H9 (cell line): ENCODE results near the gene RNF213. TPM values are rescaled to one million over a fixed set of nuclear protein-coding genes. Genes with fewer than 3 reads are reported as not detected.

Experiments used
- DNase-seq: peaks from one replicate; pipeline ENCODE4 v3.0.0-alpha.2; 2017
- H2AFZ ChIP-seq: one replicate; pipeline ENCODE4 v1.6.1; 2013; ENCODE audit warnings: mild to moderate bottlenecking, low read length, control low read depth, moderate library complexity
- H2AK5ac ChIP-seq: 2 replicates; pipeline ENCODE4 v1.6.1; 2013; ENCODE audit warnings: low read length, control low read depth, mixed read lengths; ENCODE audit not compliant: insufficient read length
- H2BK120ac ChIP-seq: one replicate; pipeline ENCODE4 v1.6.1; 2013; ENCODE audit warnings: low read depth, mild to moderate bottlenecking, low read length, control low read depth, inconsistent platforms; ENCODE audit not compliant: poor library complexity, severe bottlenecking
- H2BK12ac ChIP-seq: 2 replicates; pipeline ENCODE4 v1.6.1; 2013; ENCODE audit warnings: low read length, control low read depth, mixed read lengths, low read depth; ENCODE audit not compliant: insufficient read length
- H2BK15ac ChIP-seq: 2 replicates; pipeline ENCODE4 v1.6.1; 2013; ENCODE audit warnings: low read depth, low read length, control low read depth
- H2BK20ac ChIP-seq: one replicate; pipeline ENCODE4 v1.6.1; 2013; ENCODE audit warnings: low read depth, mild to moderate bottlenecking, low read length, control low read depth, inconsistent platforms; ENCODE audit not compliant: poor library complexity, severe bottlenecking
- H2BK5ac ChIP-seq: 2 replicates; pipeline ENCODE4 v1.6.1; 2013; ENCODE audit warnings: low read length, control low read depth, mixed read lengths; ENCODE audit not compliant: insufficient read length
- H3K14ac ChIP-seq: 2 replicates; pipeline ENCODE4 v1.6.1; 2013; ENCODE audit warnings: low read length, control low read depth; ENCODE audit not compliant: insufficient read depth
- H3K18ac ChIP-seq: 2 replicates; pipeline ENCODE4 v1.6.1; 2013; ENCODE audit warnings: low read depth, mild to moderate bottlenecking, mixed read lengths, low read length, control low read depth; ENCODE audit not compliant: insufficient read length
- H3K23ac ChIP-seq: 2 replicates; pipeline ENCODE4 v1.6.1; 2013; ENCODE audit warnings: low read length, control low read depth, mixed read lengths, low read depth; ENCODE audit not compliant: insufficient read length
- H3K23me2 ChIP-seq: 2 replicates; pipeline ENCODE4 v1.6.1; 2013; ENCODE audit warnings: low read depth, mild to moderate bottlenecking, mixed read lengths, low read length, control low read depth; ENCODE audit not compliant: insufficient read length, poor library complexity, severe bottlenecking
- H3K27ac ChIP-seq: 2 replicates; pipeline ENCODE4 v1.5.1; 2013; ENCODE audit warnings: low read length, control low read depth, mixed read lengths, low read depth; ENCODE audit not compliant: insufficient read length
- H3K27me3 ChIP-seq: 2 replicates; pipeline ENCODE4 v1.6.1; 2013; ENCODE audit warnings: low read length, control low read depth, inconsistent platforms; ENCODE audit not compliant: insufficient read depth
- H3K4ac ChIP-seq: 2 replicates; pipeline ENCODE4 v1.6.1; 2013; ENCODE audit warnings: low read depth, mild to moderate bottlenecking, control low read depth, inconsistent platforms, low read length, moderate library complexity
- H3K4me1 ChIP-seq: 2 replicates; pipeline ENCODE4 v1.6.1; 2013; ENCODE audit warnings: low read length, control low read depth, inconsistent platforms; ENCODE audit not compliant: insufficient read depth
- H3K4me2 ChIP-seq: 2 replicates; pipeline ENCODE4 v1.6.1; 2013; ENCODE audit warnings: low read length, control low read depth, mixed read lengths; ENCODE audit not compliant: insufficient read length, insufficient read depth
- H3K56ac ChIP-seq: 2 replicates; pipeline ENCODE4 v1.6.1; 2013; ENCODE audit warnings: low read depth, mild to moderate bottlenecking, mixed read lengths, low read length, control low read depth; ENCODE audit not compliant: insufficient read length
- H3K79me1 ChIP-seq: 2 replicates; pipeline ENCODE4 v1.6.1; 2013; ENCODE audit warnings: low read depth, mild to moderate bottlenecking, moderate library complexity, low read length, control low read depth, inconsistent platforms; ENCODE audit not compliant: insufficient read depth, poor library complexity, severe bottlenecking
- H3K79me2 ChIP-seq: 2 replicates; pipeline ENCODE4 v1.6.1; 2013; ENCODE audit warnings: low read length, control low read depth, inconsistent platforms; ENCODE audit not compliant: insufficient read depth
- H3K9ac ChIP-seq: 2 replicates; pipeline ENCODE4 v1.6.1; 2013; ENCODE audit warnings: low read length, control low read depth, mixed read lengths; ENCODE audit not compliant: insufficient read length; ENCODE audit errors: extremely low read depth
- H3K9me3 ChIP-seq: one replicate; pipeline ENCODE4 v1.6.1; 2013; ENCODE audit warnings: low read depth, low read length, inconsistent platforms; ENCODE audit not compliant: control insufficient read depth
- H3T11ph ChIP-seq: one replicate; pipeline ENCODE4 v1.6.1; 2013; ENCODE audit warnings: mild to moderate bottlenecking, low read length, control low read depth, inconsistent platforms
- H4K20me1 ChIP-seq: one replicate; pipeline ENCODE4 v1.6.1; 2013; ENCODE audit not compliant: control insufficient read depth, insufficient read length, insufficient read depth
- H4K5ac ChIP-seq: 2 replicates; pipeline ENCODE4 v1.6.1; 2013; ENCODE audit warnings: low read depth, mild to moderate bottlenecking, mixed read lengths, low read length, control low read depth; ENCODE audit not compliant: insufficient read length
- H4K8ac ChIP-seq: replicated peaks from 2 replicates; pipeline ENCODE4 v1.6.1; 2013; ENCODE audit warnings: low read length, control low read depth, mixed read lengths, low read depth; ENCODE audit not compliant: insufficient read length
- H4K91ac ChIP-seq: 2 replicates; pipeline ENCODE4 v1.6.1; 2013; ENCODE audit warnings: low read depth, mild to moderate bottlenecking, moderate library complexity, mixed read lengths, low read length, control low read depth; ENCODE audit not compliant: insufficient read length
- H3K27ac Mint-ChIP-seq, 3 experiments: 2 replicates in 2 of 3; 3 replicates in 1 of 3; pipeline ENCODE4 v1.8.0; 2020 to 2021; ENCODE audit warnings: mixed read lengths in 3 of 3, mild to moderate bottlenecking in 1 of 3, moderate library complexity in 1 of 3
- H3K27me3 Mint-ChIP-seq: 2 replicates; pipeline ENCODE4 v1.8.0; 2021; ENCODE audit warnings: low read depth, mild to moderate bottlenecking, moderate library complexity, mixed read lengths
- H3K36me3 Mint-ChIP-seq, 3 experiments: 2 replicates in 2 of 3; 3 replicates in 1 of 3; pipeline ENCODE4 v1.8.0; 2020 to 2021; ENCODE audit warnings: low read depth in 3 of 3, mixed read lengths in 3 of 3; ENCODE audit not compliant: insufficient read depth in 1 of 3
- H3K4me1 Mint-ChIP-seq, 2 experiments: 2 replicates each; pipeline ENCODE4 v1.8.0; 2020; ENCODE audit warnings: mixed read lengths in 2 of 2
- H3K4me3 Mint-ChIP-seq, 2 experiments: 2 replicates in 1 of 2; 3 replicates in 1 of 2; pipeline ENCODE4 v1.8.0; 2020 to 2021; ENCODE audit warnings: mild to moderate bottlenecking in 2 of 2, mixed read lengths in 2 of 2, moderate library complexity in 1 of 2
- H3K9me3 Mint-ChIP-seq, 2 experiments: 2 replicates in 1 of 2; 3 replicates in 1 of 2; pipeline ENCODE4 v1.8.0; 2020; ENCODE audit warnings: mild to moderate bottlenecking in 2 of 2, mixed read lengths in 2 of 2, moderate library complexity in 1 of 2
- WGBS: extraction: QIAGEN DNeasy Blood & Tissue Kit; methylation state at CpG from one replicate; pipeline ENCODE4 v1.1.7; 2013; ENCODE audit warnings: missing lambda C conversion rate, low lambda C conversion rate, mixed read lengths; ENCODE audit not compliant: insufficient read length; ENCODE audit errors: extremely low coverage; 5-methylcytosine and 5-hydroxymethylcytosine counted together
- total RNA-seq: library from RNA; stranded (reverse); gene quantifications from 2 replicates; pipeline ENCODE4 v1.2.1, GENCODE V29; 2021
- TF ChIP-seq, protein P1 (sequence below): fragments of 200-600 bp; sonication (generic); conservative IDR thresholded peaks from 3 replicates; pipeline ENCODE4 v1.8.0; 2021; ENCODE audit warnings: antibody characterized with exemption, mild to moderate bottlenecking

Gene RNF213
- total RNA-seq, 1 experiment from 2014 or later = 34.3 TPM

- Mint-ChIP-seq H3K36me3 (no peaks in the 10 kb centered on the region), H3K27ac (peak overlapping the region in 1 of 3 experiments; percentile 76; a peak in 1 of 7 replicates), H3K27me3 (peaks cover 30% of the 10 kb centered on the region), H3K4me3 (no peak overlapping the region), H3K4me1 (peaks cover 0 to 4% of the 10 kb centered on the region in 2 experiments; a peak in 2 of 4 replicates), H3K9me3 (peaks cover 0 to 3% of the 10 kb centered on the region in 2 experiments; a peak in 1 of 5 replicates)
- Histone ChIP-seq H3K9ac (no peak overlapping the region), H2AK5ac (no peak overlapping the region), H2BK12ac (no peak overlapping the region), H3K18ac (no peak overlapping the region), H3K4ac (no peak overlapping the region), H3K79me1 (no peaks in the 10 kb centered on the region), H3K23ac (no peak overlapping the region), H3K4me1 (no peaks in the 10 kb centered on the region), H3K79me2 (no peaks in the 10 kb centered on the region), H3K27ac (no peak overlapping the region), H3K27me3 (no peaks in the 10 kb centered on the region), H2BK120ac (no peak overlapping the region), H3K4me2 (no peak overlapping the region), H3K56ac (no peak overlapping the region), H4K20me1 (no peaks in the 10 kb centered on the region), H3K14ac (no peak overlapping the region), H2BK20ac (no peak overlapping the region), H4K91ac (no peak overlapping the region), H4K8ac (no peak overlapping the region), H2BK5ac (no peak overlapping the region), H2BK15ac (no peak overlapping the region), H4K5ac (no peak overlapping the region), H3T11ph (no peak overlapping the region), H3K23me2 (no peaks in the 10 kb centered on the region), H2AFZ (no peak overlapping the region), H3K9me3 (no peaks in the 10 kb centered on the region)
- no peak for DNase-seq
- WGBS = no CpG with 5 or more reads among the region's 15 CpGs
- TF ChIP-seq, protein P1, sequence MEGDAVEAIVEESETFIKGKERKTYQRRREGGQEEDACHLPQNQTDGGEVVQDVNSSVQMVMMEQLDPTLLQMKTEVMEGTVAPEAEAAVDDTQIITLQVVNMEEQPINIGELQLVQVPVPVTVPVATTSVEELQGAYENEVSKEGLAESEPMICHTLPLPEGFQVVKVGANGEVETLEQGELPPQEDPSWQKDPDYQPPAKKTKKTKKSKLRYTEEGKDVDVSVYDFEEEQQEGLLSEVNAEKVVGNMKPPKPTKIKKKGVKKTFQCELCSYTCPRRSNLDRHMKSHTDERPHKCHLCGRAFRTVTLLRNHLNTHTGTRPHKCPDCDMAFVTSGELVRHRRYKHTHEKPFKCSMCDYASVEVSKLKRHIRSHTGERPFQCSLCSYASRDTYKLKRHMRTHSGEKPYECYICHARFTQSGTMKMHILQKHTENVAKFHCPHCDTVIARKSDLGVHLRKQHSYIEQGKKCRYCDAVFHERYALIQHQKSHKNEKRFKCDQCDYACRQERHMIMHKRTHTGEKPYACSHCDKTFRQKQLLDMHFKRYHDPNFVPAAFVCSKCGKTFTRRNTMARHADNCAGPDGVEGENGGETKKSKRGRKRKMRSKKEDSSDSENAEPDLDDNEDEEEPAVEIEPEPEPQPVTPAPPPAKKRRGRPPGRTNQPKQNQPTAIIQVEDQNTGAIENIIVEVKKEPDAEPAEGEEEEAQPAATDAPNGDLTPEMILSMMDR = no peak
Measured at GRCh38 chr17:80432350-80432955, 171.8 kb downstream of the RNF213 start.
